WERI-Rb-1 (cell line): ENCODE measurements around the gene SPSB4.

Source experiments
- DNase-seq: peaks from one replicate; pipeline ENCODE4 v3.0.0-alpha.2; 2020
- H3K27ac ChIP-seq: fragments of 250-450 bp; sonication (Bioruptor Pico); 2 replicates; pipeline ENCODE4 v1.5.1; 2020; ENCODE audit warnings: mild to moderate bottlenecking, moderate library complexity
- H3K27me3 ChIP-seq: fragments of 250-450 bp; sonication (Bioruptor Pico); 2 replicates; pipeline ENCODE4 v1.5.1; 2021; ENCODE audit warnings: mild to moderate bottlenecking, low read depth, moderate library complexity; ENCODE audit not compliant: insufficient read depth, severe bottlenecking
- H3K36me3 ChIP-seq: fragments of 250-450 bp; sonication (Bioruptor Pico); 2 replicates; pipeline ENCODE4 v1.5.1; 2020; ENCODE audit warnings: mild to moderate bottlenecking, moderate library complexity
- H3K4me3 ChIP-seq: 2 replicates; pipeline ENCODE4 v1.5.1; 2011; ENCODE audit warnings: low read depth, mild to moderate bottlenecking, control low read depth, low read length
- H3K9me3 ChIP-seq: fragments of 250-450 bp; sonication (Bioruptor Pico); 2 replicates; pipeline ENCODE4 v1.5.1; 2021; ENCODE audit warnings: mild to moderate bottlenecking, moderate library complexity; ENCODE audit not compliant: severe bottlenecking
- TF ChIP-seq, protein P1 (sequence below): IDR thresholded peaks from 2 replicates; pipeline ENCODE4 v1.5.1; 2011; ENCODE audit warnings: low read depth, mild to moderate bottlenecking, control low read depth, inconsistent platforms, low read length

Gene SPSB4

DNA sequence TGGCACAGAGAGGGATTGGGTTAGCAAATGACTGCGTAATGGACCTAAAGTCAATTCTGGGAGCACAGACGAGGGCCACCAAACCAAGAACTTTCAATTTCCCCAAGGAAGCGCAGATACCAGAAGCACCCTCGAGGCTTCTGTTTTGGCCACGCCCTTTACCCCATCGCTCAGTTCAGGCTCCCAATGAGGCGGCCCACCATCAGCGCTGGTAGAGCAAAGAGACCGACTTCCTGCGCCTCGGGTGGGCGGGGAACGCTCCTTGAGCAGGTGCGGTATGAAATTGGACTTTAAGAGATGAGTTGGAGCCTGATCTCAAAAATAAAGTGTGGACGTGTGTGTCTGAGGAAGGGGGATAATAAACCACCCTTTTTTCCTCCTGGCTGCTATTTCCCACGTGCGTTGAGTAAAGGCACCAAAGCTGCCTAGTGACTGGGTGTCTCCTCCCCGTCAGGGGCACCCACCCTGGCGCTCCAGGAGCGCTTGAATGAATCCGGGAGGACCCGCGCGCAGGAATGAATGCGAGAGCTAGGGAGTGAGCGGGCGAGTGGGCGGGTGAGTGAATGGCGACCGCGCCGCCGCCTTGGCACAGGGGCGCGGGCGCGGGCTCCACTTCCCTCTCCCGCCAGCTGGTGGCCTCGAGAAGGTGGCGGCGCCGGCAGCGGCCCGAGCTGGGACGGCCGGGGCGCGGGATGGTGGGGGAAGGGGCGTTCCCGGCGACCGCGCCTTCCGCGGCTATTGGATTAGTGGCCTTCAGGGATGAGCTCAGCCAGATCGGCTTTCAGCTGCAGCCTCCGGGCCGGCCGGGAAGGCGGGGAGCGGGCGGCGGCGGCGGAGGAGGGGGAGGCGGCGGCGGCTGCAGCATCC lies at the start of gene SPSB4:
Gene SPSB4 (plus strand): TSS at position 772 of the 867 bp plus-strand sequence. CDS start 14,758 bp downstream, outside the sequence.
- peak within 1 kb of the TSS; percentile 92 for H3K4me3 ChIP-seq

DNA sequence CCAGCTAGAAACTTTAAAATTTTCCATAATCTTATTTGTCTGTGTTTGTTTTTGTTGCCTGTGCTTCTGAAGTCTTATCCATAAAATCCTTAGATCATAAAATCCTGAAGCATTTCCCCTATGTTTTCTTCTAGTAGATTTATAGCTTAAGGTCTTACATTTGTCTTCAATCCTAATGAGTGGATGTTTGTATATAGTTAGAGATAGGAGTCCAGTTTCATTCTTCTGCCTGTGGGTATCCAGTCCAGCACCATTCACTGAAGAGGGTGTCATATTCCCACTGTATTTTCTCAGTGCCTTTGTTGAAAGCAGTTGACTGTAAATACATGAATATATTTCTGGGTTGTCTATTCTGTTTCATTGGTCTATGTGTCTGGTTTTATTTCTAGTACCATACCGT lies 44.8 kb upstream of the SPSB4 start:
- Histone ChIP-seq H3K36me3 (no peaks in the 10 kb centered on the region), H3K27ac (no peak overlapping the region), H3K4me3 (no peak overlapping the region), H3K27me3 (no peaks in the 10 kb centered on the region), H3K9me3 (peaks cover 3% of the 10 kb centered on the region)
- no peak for DNase-seq
- TF ChIP-seq, protein P1, sequence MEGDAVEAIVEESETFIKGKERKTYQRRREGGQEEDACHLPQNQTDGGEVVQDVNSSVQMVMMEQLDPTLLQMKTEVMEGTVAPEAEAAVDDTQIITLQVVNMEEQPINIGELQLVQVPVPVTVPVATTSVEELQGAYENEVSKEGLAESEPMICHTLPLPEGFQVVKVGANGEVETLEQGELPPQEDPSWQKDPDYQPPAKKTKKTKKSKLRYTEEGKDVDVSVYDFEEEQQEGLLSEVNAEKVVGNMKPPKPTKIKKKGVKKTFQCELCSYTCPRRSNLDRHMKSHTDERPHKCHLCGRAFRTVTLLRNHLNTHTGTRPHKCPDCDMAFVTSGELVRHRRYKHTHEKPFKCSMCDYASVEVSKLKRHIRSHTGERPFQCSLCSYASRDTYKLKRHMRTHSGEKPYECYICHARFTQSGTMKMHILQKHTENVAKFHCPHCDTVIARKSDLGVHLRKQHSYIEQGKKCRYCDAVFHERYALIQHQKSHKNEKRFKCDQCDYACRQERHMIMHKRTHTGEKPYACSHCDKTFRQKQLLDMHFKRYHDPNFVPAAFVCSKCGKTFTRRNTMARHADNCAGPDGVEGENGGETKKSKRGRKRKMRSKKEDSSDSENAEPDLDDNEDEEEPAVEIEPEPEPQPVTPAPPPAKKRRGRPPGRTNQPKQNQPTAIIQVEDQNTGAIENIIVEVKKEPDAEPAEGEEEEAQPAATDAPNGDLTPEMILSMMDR = no peak

More for the DNA sequence above, at the start of gene SPSB4:
- Histone ChIP-seq H3K36me3 (no peaks in the 10 kb centered on the region; the same call in 1 of the 2 replicates), H3K9me3 (no peaks in the 10 kb centered on the region), H3K27ac (peak within 1 kb of the TSS; percentile 89), H3K27me3 (no peaks in the 10 kb centered on the region)
- TF ChIP-seq, protein P1 = peak; percentile 54
- peak; percentile 94 for DNase-seq

DNA sequence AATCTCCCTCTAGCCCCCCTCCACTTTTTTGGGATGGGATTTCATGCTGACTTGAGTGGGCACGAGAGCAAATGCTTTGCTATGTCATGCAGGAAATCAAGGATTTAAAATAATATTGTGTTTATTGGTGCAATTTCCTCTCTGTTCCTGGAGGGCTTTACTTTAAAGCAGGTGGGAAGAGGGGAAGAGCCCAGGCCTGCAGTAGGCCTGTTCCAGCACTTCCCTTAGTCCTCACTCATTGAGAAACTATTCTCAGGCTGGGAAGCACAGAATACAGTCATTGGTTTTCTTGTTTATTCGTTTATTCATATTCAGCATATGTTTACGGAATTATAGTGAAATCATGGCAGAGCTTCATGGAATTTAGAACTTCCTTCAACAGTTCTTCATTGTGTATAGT lies 41.7 kb upstream of the SPSB4 start:
- TF ChIP-seq, protein P1 = no peak
- H3K9me3 ChIP-seq = peaks cover 3% of the 10 kb centered on the region
- DNase-seq = no peak
- H3K36me3 ChIP-seq = no peaks in the 10 kb centered on the region
- no peaks in the 10 kb centered on the region for H3K27me3 ChIP-seq
- H3K27ac ChIP-seq = no peak overlapping the region
- H3K4me3 ChIP-seq = no peak overlapping the region

DNA sequence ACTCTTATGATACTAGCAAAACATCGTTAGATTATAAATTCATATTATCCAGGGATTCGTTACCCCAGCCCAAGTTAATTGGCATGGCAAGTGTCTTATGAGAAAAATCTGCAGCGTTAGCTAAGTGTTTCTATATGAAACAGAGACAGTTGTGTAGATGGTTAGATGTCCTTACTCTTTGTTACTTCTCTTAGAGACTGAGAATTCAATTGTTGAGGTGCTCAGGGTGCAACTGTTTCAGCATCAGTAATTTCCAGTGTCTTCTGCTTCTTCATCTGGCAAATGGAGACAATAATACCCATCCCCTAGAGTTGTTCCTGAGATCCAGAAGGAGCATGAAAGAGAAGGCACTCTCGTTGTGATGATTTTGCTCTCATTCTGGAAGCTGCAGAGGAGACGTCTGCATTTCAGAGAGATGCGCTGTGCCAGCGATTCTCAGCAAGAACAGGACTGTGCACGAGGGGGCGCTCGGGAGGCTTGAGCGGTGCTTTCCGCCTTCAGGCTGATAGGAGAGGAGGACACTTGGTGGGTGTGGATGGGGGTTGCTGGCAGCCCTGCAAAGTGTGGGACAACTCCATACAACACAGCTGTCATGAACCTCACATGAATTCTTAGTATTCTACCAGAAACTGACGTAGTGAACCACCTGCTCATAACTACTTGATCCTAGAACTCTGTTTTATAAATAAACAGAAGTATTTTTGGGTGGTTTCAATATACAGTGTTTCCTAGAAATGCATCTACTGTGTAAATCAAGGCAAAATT lies 39.7 kb upstream of the SPSB4 start:
- Histone ChIP-seq H3K9me3 (peaks cover 2% of the 10 kb centered on the region), H3K27me3 (no peaks in the 10 kb centered on the region), H3K4me3 (no peak overlapping the region), H3K27ac (no peak overlapping the region), H3K36me3 (no peaks in the 10 kb centered on the region)
- TF ChIP-seq, protein P1 = peak; percentile 97
- peak; percentile 89 for DNase-seq

DNA sequence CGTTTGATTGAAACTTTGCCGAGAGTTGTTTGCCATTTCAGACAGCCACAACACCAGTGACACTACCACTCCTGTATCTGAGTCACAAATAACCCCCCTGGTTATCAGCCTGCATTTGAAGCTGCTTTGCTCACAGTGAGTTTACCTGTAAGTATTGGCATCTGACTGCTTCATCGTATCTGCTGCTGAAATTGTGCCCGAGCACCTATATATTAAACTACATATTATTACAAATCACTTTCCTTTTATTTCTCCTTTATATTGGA lies 39.2 kb upstream of the SPSB4 start:
- H3K27me3 ChIP-seq = no peaks in the 10 kb centered on the region
- H3K27ac ChIP-seq = no peak overlapping the region
- no peaks in the 10 kb centered on the region for H3K36me3 ChIP-seq
- no peak overlapping the region for H3K4me3 ChIP-seq
- TF ChIP-seq, protein P1 = no peak
- no peaks in the 10 kb centered on the region for H3K9me3 ChIP-seq
- no peak for DNase-seq
